HG02623 (cell line): Measurements from ENCODE around the gene ARMH4.

Experiments used
- ATAC-seq: cut with Tn5 transposase; IDR thresholded peaks from one replicate; pipeline ENCODE4 v1.9.1; 2021; ENCODE audit warnings: moderate library complexity; ENCODE audit not compliant: unreplicated experiment

Gene ARMH4

GRCh38 chr14:57970594-57970993 is 181.4 kb downstream of the ARMH4 start:
- ATAC-seq, result no peak

GRCh38 chr14:57970175-57970574 is 181.8 kb downstream of the ARMH4 start:
- no peak for ATAC-seq

- ATAC-seq, result no peak
Measured at GRCh38 chr14:57963071-57963470, 188.9 kb downstream of the ARMH4 start.

- no peak for ATAC-seq
Measured at GRCh38 chr14:57962325-57963035, 189.5 kb downstream of the ARMH4 start.

DNA sequence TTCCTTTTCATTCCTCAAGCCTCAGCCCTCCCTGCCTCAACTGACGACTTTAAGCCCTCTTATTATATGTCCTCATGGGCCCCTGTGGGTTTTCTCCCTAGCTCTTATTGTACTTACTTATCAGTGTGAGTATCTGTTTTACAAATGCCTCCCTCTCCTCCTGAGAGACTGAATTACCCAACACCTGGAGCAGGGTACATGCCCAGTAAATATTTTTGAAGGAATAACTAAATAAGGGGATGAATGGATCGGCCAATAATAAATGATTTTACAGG is 190.3 kb downstream of the ARMH4 start:
- ATAC-seq, result no peak

DNA sequence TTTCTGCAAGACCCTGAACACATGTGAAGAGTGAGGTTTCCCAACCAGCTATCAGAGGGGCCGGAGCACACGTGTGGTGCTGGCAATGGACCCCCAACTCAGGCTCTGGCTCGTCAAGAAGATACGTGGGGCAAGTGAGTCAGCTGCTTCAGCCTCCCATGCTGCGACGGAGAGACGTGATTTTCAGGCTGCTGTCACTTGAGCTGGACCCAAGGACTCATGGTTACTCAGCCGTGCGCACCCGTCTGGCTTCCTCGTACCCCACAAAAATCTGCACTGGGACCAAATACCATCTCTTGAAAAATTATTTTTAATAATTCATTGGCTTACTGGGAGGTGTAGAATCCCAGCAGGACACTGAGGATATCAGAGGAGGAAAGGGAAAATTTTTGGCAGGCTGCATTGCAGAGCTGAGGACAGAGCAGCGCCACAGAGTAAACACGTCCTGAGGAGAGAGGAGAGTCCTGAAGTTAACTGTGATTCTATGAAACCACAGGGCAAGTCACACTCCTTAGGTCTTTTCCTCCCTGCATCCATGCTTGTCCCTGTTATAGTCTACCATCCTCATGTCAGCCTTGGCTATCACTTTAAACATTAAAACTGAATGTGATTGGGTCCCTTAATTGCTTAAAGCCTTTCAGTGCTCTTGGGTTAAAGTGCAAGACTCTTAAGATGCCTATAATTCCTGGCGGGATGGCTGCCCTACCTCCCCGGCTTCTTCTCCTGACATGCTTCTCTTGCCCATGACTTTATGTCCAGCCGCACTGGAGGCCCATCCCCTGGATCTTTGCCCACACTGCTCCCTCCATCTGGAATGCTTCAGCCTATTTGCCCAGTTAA is 190.8 kb downstream of the ARMH4 start:
- no peak for ATAC-seq

DNA sequence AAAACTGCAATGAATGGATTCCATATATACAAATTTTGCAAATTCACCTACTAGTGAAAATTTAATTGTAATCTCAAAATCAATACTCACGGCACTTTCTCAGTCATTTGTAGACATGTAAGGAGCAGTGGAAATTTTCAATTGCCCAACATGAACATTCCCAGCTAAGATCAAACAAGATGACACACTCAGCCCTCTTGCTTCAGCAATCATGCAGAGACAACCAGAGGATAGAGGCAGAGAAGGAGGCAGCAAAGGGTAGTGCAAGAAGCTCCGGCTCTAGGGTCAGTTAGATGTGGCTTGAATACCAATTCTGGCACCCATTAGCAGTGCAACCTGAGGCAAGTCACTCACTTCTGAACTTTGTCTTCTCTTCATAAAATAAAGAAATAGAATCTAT is 194.6 kb downstream of the ARMH4 start:
- ATAC-seq, result no peak
